Measurements from ENCODE around the gene TRAF4. TPM values are rescaled to one million over a fixed set of nuclear protein-coding genes. Genes with fewer than 3 reads are reported as not detected.

TRAF4 gene
- total and polyA plus RNA-seq, 4 donors, result 8.5 to 32.0 (median 23.9) TPM

GRCh38 chr17:28747051-28747691 is 3.4 kb downstream of the TRAF4 start:
- H3K9ac ChIP-seq (ENCODE audit: low read depth in 1 of 2, low read length in 2 of 2), result no peak overlapping the region
- H3K4me3 ChIP-seq (ENCODE audit: low read depth in 1 of 3, low read length in 3 of 3), result no peak overlapping the region
- peaks cover 16 to 50% (median 35%) of the 10 kb centered on the region in 4 donors for H3K4me1 ChIP-seq (ENCODE audit: control insufficient read depth in 4 of 4, insufficient read depth in 4 of 4, low read length in 3 of 4)
- no peaks in the 10 kb centered on the region for H3K27me3 ChIP-seq (ENCODE audit: control insufficient read depth in 4 of 4, insufficient read depth in 4 of 4, low read length in 3 of 4)
- peak overlapping the region; percentile 74 to 92 for H3K27ac ChIP-seq (ENCODE audit: low read depth in 1 of 2, low read length in 2 of 2)
- no peak for TF ChIP-seq MAX (IDR thresholded peaks at IDR 0.05)
- TF ChIP-seq FOXA1 (IDR thresholded peaks at IDR 0.05), result no peak
- no peak for TF ChIP-seq FOXA2 (IDR thresholded peaks at IDR 0.05)
- TF ChIP-seq HNF4A (conservative IDR thresholded peaks at IDR 0.05), result no peak
- no peak for TF ChIP-seq ATF3 (IDR thresholded peaks at IDR 0.05)
- no peak for TF ChIP-seq YY1 (IDR thresholded peaks at IDR 0.05)
- no peak for TF ChIP-seq TAF1 (conservative IDR thresholded peaks at IDR 0.05)
- TF ChIP-seq NR2F2 (IDR thresholded peaks at IDR 0.05), result no peak
- no peak for TF ChIP-seq EGR1 (IDR thresholded peaks at IDR 0.05; ENCODE audit: low read depth in 2 of 2)
- no peak for TF ChIP-seq GABPA (IDR thresholded peaks at IDR 0.05 in 1 of 2, conservative IDR thresholded peaks at IDR 0.05 in 1 of 2)
- TF ChIP-seq CTCF (IDR thresholded peaks at IDR 0.05; ENCODE audit: low read depth, low read length, missing input control), result no peak
- no peak for TF ChIP-seq SP1 (IDR thresholded peaks at IDR 0.05)
- no peak for TF ChIP-seq RAD21 (IDR thresholded peaks at IDR 0.05)
- no peak for DNase-seq (ENCODE audit: low spot score)
- 34% methylated on average over 7 of the region's 7 CpGs for WGBS
- H3K36me3 ChIP-seq (ENCODE audit: control insufficient read depth in 4 of 4, insufficient read depth in 3 of 4, low read depth in 1 of 4, low read length in 3 of 4), result peaks cover 4 to 30% (median 20%) of the 10 kb centered on the region in 4 donors
- no peaks in the 10 kb centered on the region for H3K9me3 ChIP-seq (ENCODE audit: control insufficient read depth in 4 of 4, low read length in 3 of 4)

- no peak overlapping the region for H3K9ac ChIP-seq (ENCODE audit: low read depth in 1 of 2, low read length in 2 of 2)
- no peaks in the 10 kb centered on the region for H3K9me3 ChIP-seq (ENCODE audit: control insufficient read depth in 4 of 4, low read length in 3 of 4)
- peaks cover 4 to 33% (median 22%) of the 10 kb centered on the region in 4 donors for H3K36me3 ChIP-seq (ENCODE audit: control insufficient read depth in 4 of 4, insufficient read depth in 3 of 4, low read depth in 1 of 4, low read length in 3 of 4)
- H3K4me1 ChIP-seq (ENCODE audit: control insufficient read depth in 4 of 4, insufficient read depth in 4 of 4, low read length in 3 of 4), result peaks cover 15 to 48% (median 33%) of the 10 kb centered on the region in 4 donors
- H3K27me3 ChIP-seq (ENCODE audit: control insufficient read depth in 4 of 4, insufficient read depth in 4 of 4, low read length in 3 of 4), result no peaks in the 10 kb centered on the region
- DNase-seq (ENCODE audit: low spot score), result no peak
- no peak overlapping the region for H3K4me3 ChIP-seq (ENCODE audit: low read depth in 1 of 3, low read length in 3 of 3)
- TF ChIP-seq RXRA (IDR thresholded peaks at IDR 0.05), result no peak
- TF ChIP-seq EGR1 (IDR thresholded peaks at IDR 0.05; ENCODE audit: low read depth in 2 of 2), result no peak
- TF ChIP-seq RAD21 (IDR thresholded peaks at IDR 0.05), result no peak
- no peak for TF ChIP-seq NR2F2 (IDR thresholded peaks at IDR 0.05)
- no peak for TF ChIP-seq ZBTB33 (IDR thresholded peaks at IDR 0.05)
- no peak for TF ChIP-seq FOXA2 (IDR thresholded peaks at IDR 0.05)
- no peak for TF ChIP-seq TAF1 (conservative IDR thresholded peaks at IDR 0.05)
- H3K27ac ChIP-seq (ENCODE audit: low read depth in 1 of 2, low read length in 2 of 2), result no peak overlapping the region
- WGBS, result 91% methylated on average over 18 of the region's 18 CpGs
These were observed 4.3 kb downstream of the TRAF4 start for GRCh38 chr17:28747801-28748750.
